HEK293 (cell line): ENCODE results near the gene SAP30L.

Experiments
- CTCF ChIA-PET: fragments of 350-600 bp; formaldehyde crosslinking; extraction: SDS; loops from one replicate; lab custom pipeline; 2021; ENCODE audit warnings: antibody characterized with exemption; lab: Yijun Ruan, JAX
- POLR2A ChIA-PET: fragments of 300-600 bp; formaldehyde crosslinking; extraction: SDS; loops from one replicate; lab custom pipeline; 2020; ENCODE audit warnings: antibody characterized with exemption, inconsistent platforms; lab: Yijun Ruan, JAX
- H3K27ac ChIP-seq: fragments of 200-500 bp; sonication (Bioruptor generic); 2 replicates; pipeline ENCODE4 v1.5.1; 2014; ENCODE audit warnings: low read depth, low read length, control low read depth, inconsistent platforms; ENCODE audit errors: extremely low read depth
- H3K36me3 ChIP-seq, 2 experiments: fragments of 200-500 bp in 1 of 2; sonication (Bioruptor generic) in 1 of 2; 1 replicate in 1 of 2; 2 replicates in 1 of 2; pipeline ENCODE4 v1.5.1; 2014 to 2017; ENCODE audit warnings: inconsistent platforms in 2 of 2, low read length in 2 of 2; ENCODE audit not compliant: control insufficient read depth in 2 of 2, insufficient read depth in 1 of 2
- H3K4me1 ChIP-seq: fragments of 200-500 bp; sonication (Bioruptor generic); 2 replicates; pipeline ENCODE4 v1.5.1; 2014; ENCODE audit warnings: mild to moderate bottlenecking, low read length, inconsistent platforms; ENCODE audit not compliant: control insufficient read depth, insufficient read depth
- H3K4me3 ChIP-seq: 2 replicates; pipeline ENCODE4 v1.5.1; 2011; ENCODE audit warnings: low read depth, mild to moderate bottlenecking, control low read depth, low read length, moderate library complexity
- H3K9me3 ChIP-seq: fragments of 200-500 bp; sonication (Bioruptor generic); 2 replicates; pipeline ENCODE4 v1.5.1; 2014; ENCODE audit warnings: low read depth, low read length, inconsistent platforms; ENCODE audit not compliant: control insufficient read depth, insufficient read depth
- EGR2 ChIP-seq: fragments of 450-650 bp; formaldehyde crosslinking; IDR thresholded peaks from 2 replicates; pipeline ENCODE4 v1.5.1; 2016; ENCODE audit warnings: low read depth, missing biosample characterization, missing genetic modification characterization
- GLIS2 ChIP-seq: fragments of 450-650 bp; formaldehyde crosslinking; IDR thresholded peaks from 2 replicates; pipeline ENCODE4 v1.5.1; 2016; ENCODE audit warnings: missing biosample characterization, missing genetic modification characterization
- HOXA7 ChIP-seq: sonication (generic); formaldehyde crosslinking; IDR thresholded peaks from 2 replicates; pipeline ENCODE4 v1.8.1; 2022; ENCODE audit warnings: missing genetic modification reagents, borderline replicate concordance
- KLF16 ChIP-seq: fragments of 450-650 bp; formaldehyde crosslinking; IDR thresholded peaks from 2 replicates; pipeline ENCODE4 v1.5.1; 2017; ENCODE audit warnings: missing biosample characterization, missing genetic modification characterization
- KLF7 ChIP-seq: fragments of 450-650 bp; formaldehyde crosslinking; IDR thresholded peaks from 2 replicates; pipeline ENCODE4 v1.5.1; 2016; ENCODE audit warnings: missing biosample characterization, missing genetic modification characterization, borderline replicate concordance
- MYNN ChIP-seq: fragments of 450-650 bp; formaldehyde crosslinking; IDR thresholded peaks from 2 replicates; pipeline ENCODE4 v1.5.1; 2016; ENCODE audit warnings: missing biosample characterization, missing genetic modification characterization, borderline replicate concordance
- OVOL3 ChIP-seq: fragments of 450-650 bp; formaldehyde crosslinking; IDR thresholded peaks from 2 replicates; pipeline ENCODE4 v1.5.1; 2016; ENCODE audit warnings: missing biosample characterization, missing genetic modification characterization
- PRDM2 ChIP-seq: fragments of 450-650 bp; formaldehyde crosslinking; IDR thresholded peaks from 2 replicates; pipeline ENCODE4 v1.5.1; 2016; ENCODE audit warnings: missing biosample characterization, missing genetic modification characterization, borderline replicate concordance
- SP7 ChIP-seq: fragments of 450-650 bp; formaldehyde crosslinking; IDR thresholded peaks from 2 replicates; pipeline ENCODE4 v1.5.1; 2016; ENCODE audit warnings: missing biosample characterization, missing genetic modification characterization
- WT1 ChIP-seq: fragments of 450-650 bp; formaldehyde crosslinking; IDR thresholded peaks from 2 replicates; pipeline ENCODE4 v1.5.1; 2016; ENCODE audit warnings: missing biosample characterization, missing genetic modification characterization
- YY2 ChIP-seq: fragments of 450-650 bp; formaldehyde crosslinking; IDR thresholded peaks from 2 replicates; pipeline ENCODE4 v1.5.1; 2016; ENCODE audit warnings: missing biosample characterization, missing genetic modification characterization
- ZBTB8A ChIP-seq: fragments of 450-650 bp; formaldehyde crosslinking; IDR thresholded peaks from 2 replicates; pipeline ENCODE4 v1.5.1; 2016; ENCODE audit warnings: missing biosample characterization, missing genetic modification characterization
- ZFP3 ChIP-seq: fragments of 450-650 bp; formaldehyde crosslinking; IDR thresholded peaks from 2 replicates; pipeline ENCODE4 v1.5.1; 2016; ENCODE audit warnings: low read depth, missing biosample characterization, missing genetic modification characterization
- ZNF138 ChIP-seq: fragments of 450-650 bp; formaldehyde crosslinking; IDR thresholded peaks from 2 replicates; pipeline ENCODE4 v1.5.1; 2016; ENCODE audit warnings: missing biosample characterization, missing genetic modification characterization, borderline replicate concordance
- ZNF155 ChIP-seq: fragments of 450-650 bp; formaldehyde crosslinking; IDR thresholded peaks from 2 replicates; pipeline ENCODE4 v1.5.1; 2016; ENCODE audit warnings: missing biosample characterization, missing genetic modification characterization
- ZNF184 ChIP-seq: fragments of 450-650 bp; IDR thresholded peaks from 2 replicates; pipeline ENCODE4 v1.5.1; 2018; ENCODE audit warnings: missing biosample characterization, mild to moderate bottlenecking, missing genetic modification characterization
- ZNF2 ChIP-seq: fragments of 450-650 bp; formaldehyde crosslinking; IDR thresholded peaks from 2 replicates; pipeline ENCODE4 v1.5.1; 2016; ENCODE audit warnings: missing biosample characterization, missing genetic modification characterization
- ZNF239 ChIP-seq: fragments of 450-650 bp; formaldehyde crosslinking; IDR thresholded peaks from 2 replicates; pipeline ENCODE4 v1.5.1; 2016; ENCODE audit warnings: missing biosample characterization, missing genetic modification characterization
- ZNF335 ChIP-seq: fragments of 450-650 bp; formaldehyde crosslinking; conservative IDR thresholded peaks from 2 replicates; pipeline ENCODE4 v1.5.1; 2016; ENCODE audit warnings: missing biosample characterization, missing genetic modification characterization
- ZNF366 ChIP-seq: fragments of 450-650 bp; formaldehyde crosslinking; conservative IDR thresholded peaks from 2 replicates; pipeline ENCODE4 v1.5.1; 2016; ENCODE audit warnings: missing biosample characterization, missing genetic modification characterization
- ZNF404 ChIP-seq: fragments of 450-650 bp; formaldehyde crosslinking; IDR thresholded peaks from 2 replicates; pipeline ENCODE4 v1.5.1; 2017; ENCODE audit warnings: missing biosample characterization, missing genetic modification characterization
- ZNF423 ChIP-seq: fragments of 450-650 bp; formaldehyde crosslinking; IDR thresholded peaks from 2 replicates; pipeline ENCODE4 v1.5.1; 2016; ENCODE audit warnings: missing biosample characterization, missing genetic modification characterization
- ZNF518A ChIP-seq: fragments of 450-650 bp; formaldehyde crosslinking; conservative IDR thresholded peaks from 2 replicates; pipeline ENCODE4 v1.5.1; 2016; ENCODE audit warnings: low read depth, missing biosample characterization, missing genetic modification characterization
- ZNF558 ChIP-seq: fragments of 450-650 bp; formaldehyde crosslinking; IDR thresholded peaks from 2 replicates; pipeline ENCODE4 v1.5.1; 2016; ENCODE audit warnings: missing biosample characterization, missing genetic modification characterization
- ZNF664 ChIP-seq: fragments of 450-650 bp; formaldehyde crosslinking; IDR thresholded peaks from 2 replicates; pipeline ENCODE4 v1.5.1; 2016; ENCODE audit warnings: missing biosample characterization, missing genetic modification characterization
- ZNF677 ChIP-seq: fragments of 450-650 bp; IDR thresholded peaks from 2 replicates; pipeline ENCODE4 v1.5.0; 2018; ENCODE audit warnings: missing biosample characterization, mild to moderate bottlenecking, missing genetic modification characterization, moderate library complexity
- ZNF776 ChIP-seq: fragments of 450-650 bp; formaldehyde crosslinking; IDR thresholded peaks from 2 replicates; pipeline ENCODE4 v1.5.0; 2017; ENCODE audit warnings: missing biosample characterization, missing genetic modification characterization, borderline replicate concordance
- ZNF830 ChIP-seq: fragments of 450-650 bp; IDR thresholded peaks from 2 replicates; pipeline ENCODE4 v1.5.0; 2018; ENCODE audit warnings: missing biosample characterization, missing genetic modification characterization, low read depth, mild to moderate bottlenecking, moderate library complexity
- ZNF843 ChIP-seq: fragments of 450-650 bp; formaldehyde crosslinking; IDR thresholded peaks from 2 replicates; pipeline ENCODE4 v1.5.1; 2016; ENCODE audit warnings: missing biosample characterization, missing genetic modification characterization

SAP30L gene

GRCh38 chr5:154445422-154446194 is at the start of gene SAP30L:
Gene SAP30L (plus strand): TSS chr5:154445997. CDS start chr5:154446605, 608 bp downstream.
- Histone ChIP-seq H3K4me1 (peaks cover 12% of the 10 kb centered on the region; the same call in 1 of the 2 replicates), H3K36me3 (peaks cover 8 to 37% of the 10 kb centered on the region in 2 experiments; a peak in 2 of 3 replicates), H3K9me3 (no peaks in the 10 kb centered on the region), H3K27ac (peak within 1 kb of the TSS; percentile 87), H3K4me3 (peak within 1 kb of the TSS; percentile 88)
- CTCF ChIA-PET = no interaction called here
- POLR2A ChIA-PET = no interaction called here
- TF ChIP-seq ZNF404 (no peak), ZNF2 (tag by site-specific recombination) (peak; percentile 87), OVOL3 (tag by site-specific recombination) (no peak), ZNF335 (tag by site-specific recombination) (peak; percentile 96), ZNF776 (tag by site-specific recombination) (no peak), ZBTB8A (tag by site-specific recombination) (peak; percentile 49), SP7 (tag by site-specific recombination) (0 out of 2 replicates have a peak, but pooled peaks have one; percentile 49), ZNF830 (tag by site-specific recombination) (no peak), ZNF155 (tag by site-specific recombination) (no peak), ZNF518A (tag by site-specific recombination) (no peak), ZNF366 (tag by site-specific recombination) (peak; percentile 91), KLF16 (tag by site-specific recombination) (peak; percentile 23; the same call in 1 of the 2 replicates), ZNF239 (tag by site-specific recombination) (no peak), ZNF184 (tag by site-specific recombination) (no peak), KLF7 (tag by site-specific recombination) (peak; percentile 36; the same call in 1 of the 2 replicates), GLIS2 (tag by site-specific recombination) (0 out of 2 replicates have a peak, but pooled peaks have one; percentile 32), ZNF423 (tag by site-specific recombination) (no peak), EGR2 (tag by site-specific recombination) (peak; percentile 83), MYNN (tag by site-specific recombination) (0 out of 2 replicates have a peak, but pooled peaks have one; percentile 35), YY2 (tag by site-specific recombination) (peak; percentile 49; the same call in 1 of the 2 replicates), ZNF138 (tag by site-specific recombination) (no peak), ZNF677 (tag by site-specific recombination) (no peak), ZFP3 (no peak), ZNF664 (tag by site-specific recombination) (no peak), ZNF558 (tag by site-specific recombination) (no peak), ZNF843 (tag by site-specific recombination) (0 out of 2 replicates have a peak, but pooled peaks have one; percentile 49), PRDM2 (tag by site-specific recombination) (no peak), HOXA7 (CRISPR knock-in tag) (no peak), WT1 (tag by site-specific recombination) (peak; percentile 27; the same call in 1 of the 2 replicates)
